Ovary (tissue), 9 donors: ENCODE results near the gene RYR3. TPM values are rescaled to one million over a fixed set of nuclear protein-coding genes. Genes with fewer than 3 reads are reported as not detected.

Experiments used
- DNase-seq, 5 donors: peaks; one replicate each; pipeline ENCODE4 v3.0.0-alpha.2; 2019 to 2020
- H3K27ac ChIP-seq, 2 donors: fragments of 200-600 bp; one replicate each; pipeline versions ENCODE4 v1.5.1 to v1.8.0; 2019 to 2022
- H3K27me3 ChIP-seq: fragments of 200-600 bp; one replicate; pipeline ENCODE4 v1.8.0; 2022
- H3K36me3 ChIP-seq: fragments of 200-600 bp; sonication (generic); one replicate; pipeline ENCODE4 v1.5.1; 2019
- H3K4me1 ChIP-seq: one replicate; pipeline ENCODE4 v1.8.1; 2013; ENCODE audit warnings: mild to moderate bottlenecking, moderate library complexity; ENCODE audit not compliant: insufficient read depth
- H3K4me3 ChIP-seq: fragments of 200-600 bp; sonication (generic); one replicate; pipeline ENCODE4 v1.5.1; 2017
- H3K9me3 ChIP-seq, 2 donors: fragments of 200-600 bp in 1 of 2; sonication (generic) in 1 of 2; one replicate each; pipeline versions ENCODE4 v1.5.1 to v1.8.1; 2013 to 2019; ENCODE audit warnings: mild to moderate bottlenecking in 1 of 2, moderate library complexity in 1 of 2
- EP300 ChIP-seq: sonication (generic); formaldehyde crosslinking; IDR thresholded peaks from one replicate; pipeline ENCODE4 v1.6.1; 2017; ENCODE audit warnings: antibody characterized with exemption
- POLR2A ChIP-seq: fragments of 450-650 bp; IDR thresholded peaks from one replicate; pipeline ENCODE4 v1.6.1; 2017; ENCODE audit warnings: antibody characterized with exemption, mild to moderate bottlenecking, moderate library complexity
- WGBS, 3 donors: extraction: QIAGEN DNeasy Blood & Tissue Kit in 1 of 3; methylation state at CpG; one replicate each; pipeline versions ENCODE4 v1.1.5 to v1.1.7; 2013 to 2017; 5-methylcytosine and 5-hydroxymethylcytosine counted together
- intact Hi-C, 4 donors: fragments of 100-400 bp; cut with DNase I; formaldehyde crosslinking; loops; one replicate each; pipeline versions ENCODE4 v1.11.0 to v1.15.1; 2022 to 2023
- polyA plus RNA-seq, 2 donors: library from polyadenylated mRNA; stranded (reverse); fragments of 200-250 nt in 1 of 2; fragments of 350-450 nt in 1 of 2; fragmentation: Illumina TruSeq in 1 of 2; extraction: RNeasy Lipid Tissue Mini Kit (QIAGEN cat#74804) in 1 of 2; gene quantifications; one replicate each; pipeline ENCODE4 v1.2.3, GENCODE V29; 2013 to 2014
- total RNA-seq, 7 donors: library from RNA; depleted of rRNA in 2 of 7; stranded (reverse); fragments of >200 nt in 2 of 7; fragmentation: NEBNext Ultra II Directional in 3 of 7; extraction: Animal tissue kit (Norgen Biotek cat#: 25700) in 3 of 7; gene quantifications; one replicate each; pipeline versions ENCODE4 v1.1.0 to v1.2.4, GENCODE V29; 2016 to 2023
- TF ChIP-seq, protein P1 (sequence below), 3 donors: fragments of 450-650 bp in 2 of 3; fragments of 200-600 bp in 1 of 3; IDR thresholded peaks; one replicate each; pipeline versions ENCODE4 v1.5.1 to v1.8.0; 2016 to 2022; ENCODE audit warnings: antibody characterized with exemption in 3 of 3, mild to moderate bottlenecking in 1 of 3
- donor health status: DM: no; HTN: no; CAD: no; lungs with moderate emphysema.
- donor health status: DM: no; HTN: no; CAD: no.
- donor health status: Bipolar disorder and iron deficiency.
- donor health status: DM: yes; HTN: yes; CAD: no.
- donor health status: DM: no; HTN: no; CAD: no.
- donor health status: DM: yes; HTN: yes; CAD: no.

The RYR3 gene
- total and polyA plus RNA-seq, 9 donors = 0.52 to 6.0 (median 0.96) TPM

- Histone ChIP-seq H3K4me1 (no peaks in the 10 kb centered on the region), H3K27ac (no peak overlapping the region), H3K27me3 (no peaks in the 10 kb centered on the region), H3K9me3 (no peaks in the 10 kb centered on the region), H3K4me3 (no peak overlapping the region), H3K36me3 (no peaks in the 10 kb centered on the region)
- no peak for TF ChIP-seq POLR2A
- TF ChIP-seq, protein P1, sequence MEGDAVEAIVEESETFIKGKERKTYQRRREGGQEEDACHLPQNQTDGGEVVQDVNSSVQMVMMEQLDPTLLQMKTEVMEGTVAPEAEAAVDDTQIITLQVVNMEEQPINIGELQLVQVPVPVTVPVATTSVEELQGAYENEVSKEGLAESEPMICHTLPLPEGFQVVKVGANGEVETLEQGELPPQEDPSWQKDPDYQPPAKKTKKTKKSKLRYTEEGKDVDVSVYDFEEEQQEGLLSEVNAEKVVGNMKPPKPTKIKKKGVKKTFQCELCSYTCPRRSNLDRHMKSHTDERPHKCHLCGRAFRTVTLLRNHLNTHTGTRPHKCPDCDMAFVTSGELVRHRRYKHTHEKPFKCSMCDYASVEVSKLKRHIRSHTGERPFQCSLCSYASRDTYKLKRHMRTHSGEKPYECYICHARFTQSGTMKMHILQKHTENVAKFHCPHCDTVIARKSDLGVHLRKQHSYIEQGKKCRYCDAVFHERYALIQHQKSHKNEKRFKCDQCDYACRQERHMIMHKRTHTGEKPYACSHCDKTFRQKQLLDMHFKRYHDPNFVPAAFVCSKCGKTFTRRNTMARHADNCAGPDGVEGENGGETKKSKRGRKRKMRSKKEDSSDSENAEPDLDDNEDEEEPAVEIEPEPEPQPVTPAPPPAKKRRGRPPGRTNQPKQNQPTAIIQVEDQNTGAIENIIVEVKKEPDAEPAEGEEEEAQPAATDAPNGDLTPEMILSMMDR (IDR thresholded peaks at IDR 0.05) = no peak
- no peak for TF ChIP-seq EP300
- no peak for DNase-seq
- intact Hi-C loops = no loop called here
- 68 to 74% (median 68%) methylated on average over 6 of the region's 6 CpGs for WGBS, 3 donors
Observed at GRCh38 chr15:33738941-33739664, 428.3 kb downstream of the RYR3 start.

DNA sequence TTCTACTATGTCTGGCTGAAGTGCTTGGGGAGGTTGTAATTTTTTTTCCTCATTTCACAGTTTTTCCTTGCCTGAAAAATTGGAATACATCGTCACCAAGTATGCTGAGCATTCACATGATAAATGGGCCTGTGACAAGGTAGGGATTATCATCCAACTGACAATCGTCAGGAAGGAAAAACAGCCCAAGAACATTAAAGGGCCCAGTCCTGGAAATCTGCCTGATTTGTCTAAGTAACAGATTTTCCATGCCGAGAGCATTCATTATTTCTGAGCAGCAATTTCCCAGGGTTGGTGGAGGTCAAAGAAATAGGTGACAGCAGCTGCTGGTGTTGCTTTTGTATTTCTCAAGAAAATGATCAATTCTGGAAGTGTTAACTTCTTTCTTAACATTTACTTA is 431.5 kb downstream of the RYR3 start:
- H3K36me3 ChIP-seq = no peaks in the 10 kb centered on the region
- H3K4me3 ChIP-seq = no peak overlapping the region
- H3K27me3 ChIP-seq = no peaks in the 10 kb centered on the region
- H3K9me3 ChIP-seq = no peaks in the 10 kb centered on the region
- H3K27ac ChIP-seq = no peak overlapping the region
- WGBS, 3 donors = 19 to 27% (median 27%) methylated on average over 3 of the region's 3 CpGs
- no peak for DNase-seq
- TF ChIP-seq, protein P1 (IDR thresholded peaks at IDR 0.05) = no peak
- TF ChIP-seq EP300 = no peak
- no peak for TF ChIP-seq POLR2A
- no peaks in the 10 kb centered on the region for H3K4me1 ChIP-seq
- intact Hi-C loops = no loop called here

GRCh38 chr15:33742800-33743199 is 432.0 kb downstream of the RYR3 start:
- Histone ChIP-seq H3K9me3 (no peaks in the 10 kb centered on the region), H3K4me1 (no peaks in the 10 kb centered on the region), H3K27ac (no peak overlapping the region), H3K4me3 (no peak overlapping the region), H3K27me3 (no peaks in the 10 kb centered on the region), H3K36me3 (no peaks in the 10 kb centered on the region)
- no peak for DNase-seq
- intact Hi-C loops = no loop called here
- 3 to 21% (median 13%) methylated on average over 2 of the region's 2 CpGs for WGBS, 3 donors
- TF ChIP-seq, protein P1 (IDR thresholded peaks at IDR 0.05) = no peak
- TF ChIP-seq POLR2A = no peak
- TF ChIP-seq EP300 = no peak

DNA sequence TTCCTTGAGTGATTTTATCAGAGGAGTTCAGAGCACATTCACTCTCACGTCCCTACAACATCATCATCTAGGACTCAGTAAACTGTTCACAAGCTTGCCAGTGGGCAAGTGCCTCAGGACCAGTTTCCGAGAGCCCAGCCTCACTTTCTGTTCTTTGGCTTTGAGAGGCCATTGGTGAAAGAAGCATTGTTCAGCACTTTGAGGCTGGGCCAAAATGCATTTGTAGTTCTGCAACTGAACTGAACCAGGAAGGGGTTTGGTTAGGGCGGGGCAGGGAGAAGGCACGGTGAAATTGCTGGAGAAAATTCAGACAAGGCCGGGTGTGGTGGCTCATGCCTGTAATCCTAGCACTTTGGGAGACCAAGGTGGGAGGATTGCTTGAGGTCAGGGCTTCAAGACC is 435.4 kb downstream of the RYR3 start:
- TF ChIP-seq POLR2A = no peak
- no peak for TF ChIP-seq EP300
- TF ChIP-seq, protein P1 (IDR thresholded peaks at IDR 0.05) = no peak
- Histone ChIP-seq H3K27ac (no peak overlapping the region), H3K9me3 (no peaks in the 10 kb centered on the region), H3K4me3 (no peak overlapping the region), H3K4me1 (no peaks in the 10 kb centered on the region), H3K27me3 (no peaks in the 10 kb centered on the region), H3K36me3 (no peaks in the 10 kb centered on the region)
- DNase-seq = no peak
- 85% methylated on average over 5 of the region's 5 CpGs for WGBS, 3 donors
- intact Hi-C loops = no loop called here
